ENCODE results near the gene ADAMTS17.

ADAMTS17 gene

DNA sequence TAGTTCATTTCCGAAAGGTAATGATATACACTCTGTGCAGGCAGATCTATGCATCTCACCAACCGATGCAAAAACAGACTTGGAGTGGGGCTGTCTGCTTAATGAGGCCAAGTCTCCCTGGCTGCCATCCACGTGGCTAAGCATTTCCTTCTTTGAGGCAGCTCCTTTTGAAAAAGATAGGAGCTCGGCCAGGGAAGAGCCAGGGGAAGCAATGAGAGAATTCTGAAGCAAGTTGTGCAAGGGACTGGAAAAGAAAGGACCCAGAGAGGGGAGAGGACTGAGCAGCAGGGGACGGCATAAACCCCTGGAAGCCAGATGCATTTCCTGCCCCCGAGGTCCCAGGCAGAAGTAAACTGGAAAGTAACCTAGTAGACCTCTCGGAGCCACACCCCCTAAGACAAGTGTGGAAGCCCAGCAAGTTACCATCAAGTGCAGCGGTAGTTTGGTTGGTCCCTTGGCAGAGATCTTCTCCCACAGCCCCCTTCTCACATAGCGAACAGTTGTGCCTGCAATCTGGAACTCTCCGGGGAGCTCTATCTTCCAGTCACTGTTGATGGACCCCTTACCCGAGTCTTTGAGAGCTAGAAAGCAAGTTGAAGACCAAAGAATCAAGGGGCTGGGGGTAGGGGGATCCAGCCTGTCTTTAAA is 288.2 kb downstream of the ADAMTS17 start:
- TF ChIP-seq, protein P1, sequence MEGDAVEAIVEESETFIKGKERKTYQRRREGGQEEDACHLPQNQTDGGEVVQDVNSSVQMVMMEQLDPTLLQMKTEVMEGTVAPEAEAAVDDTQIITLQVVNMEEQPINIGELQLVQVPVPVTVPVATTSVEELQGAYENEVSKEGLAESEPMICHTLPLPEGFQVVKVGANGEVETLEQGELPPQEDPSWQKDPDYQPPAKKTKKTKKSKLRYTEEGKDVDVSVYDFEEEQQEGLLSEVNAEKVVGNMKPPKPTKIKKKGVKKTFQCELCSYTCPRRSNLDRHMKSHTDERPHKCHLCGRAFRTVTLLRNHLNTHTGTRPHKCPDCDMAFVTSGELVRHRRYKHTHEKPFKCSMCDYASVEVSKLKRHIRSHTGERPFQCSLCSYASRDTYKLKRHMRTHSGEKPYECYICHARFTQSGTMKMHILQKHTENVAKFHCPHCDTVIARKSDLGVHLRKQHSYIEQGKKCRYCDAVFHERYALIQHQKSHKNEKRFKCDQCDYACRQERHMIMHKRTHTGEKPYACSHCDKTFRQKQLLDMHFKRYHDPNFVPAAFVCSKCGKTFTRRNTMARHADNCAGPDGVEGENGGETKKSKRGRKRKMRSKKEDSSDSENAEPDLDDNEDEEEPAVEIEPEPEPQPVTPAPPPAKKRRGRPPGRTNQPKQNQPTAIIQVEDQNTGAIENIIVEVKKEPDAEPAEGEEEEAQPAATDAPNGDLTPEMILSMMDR (IDR thresholded peaks at IDR 0.05) = no peak
- H3K27ac ChIP-seq = no peak overlapping the region
- peak; percentile 38 for DNase-seq (ENCODE audit: low spot score)
- H3K4me3 ChIP-seq = no peak overlapping the region

DNA sequence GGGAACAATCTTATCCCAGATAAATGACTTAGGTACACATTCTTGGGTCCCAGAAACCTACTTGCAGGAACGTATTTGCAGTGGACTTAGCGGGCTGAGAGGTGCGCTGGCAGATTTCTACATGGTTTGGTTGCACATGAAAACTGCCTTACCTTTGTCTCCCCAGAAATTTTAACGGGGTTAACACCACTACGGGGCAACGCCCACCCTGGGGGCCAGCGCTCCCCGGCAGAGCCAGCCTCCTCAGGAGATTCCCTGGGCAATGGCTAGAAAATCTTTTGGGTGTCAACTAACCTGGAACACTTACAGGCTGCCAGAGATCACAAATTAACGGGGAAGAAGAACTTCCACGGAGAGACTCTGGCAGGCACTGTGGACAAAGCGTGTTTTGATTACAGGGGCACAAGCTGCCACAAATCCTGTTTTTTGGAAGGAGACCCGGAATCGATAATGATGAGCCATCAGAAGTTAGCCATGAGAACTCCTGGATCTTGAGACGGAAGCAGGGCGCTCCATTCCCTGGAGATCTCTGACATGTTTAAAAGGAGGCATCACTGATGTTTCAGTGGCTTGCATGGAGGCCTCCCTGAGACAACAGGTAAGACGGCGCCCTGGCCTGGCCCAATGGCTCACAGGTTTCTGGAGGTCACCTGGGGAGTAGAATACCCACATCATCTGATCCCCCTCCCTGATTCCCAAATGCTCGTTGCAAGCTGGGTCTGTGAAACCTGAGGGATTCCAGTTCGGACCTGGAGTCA is 288.9 kb downstream of the ADAMTS17 start:
- peak; percentile 40 for DNase-seq (ENCODE audit: low spot score)
- no peak overlapping the region for H3K27ac ChIP-seq
- H3K4me3 ChIP-seq = no peak overlapping the region
- TF ChIP-seq, protein P1 (IDR thresholded peaks at IDR 0.05) = no peak

DNA sequence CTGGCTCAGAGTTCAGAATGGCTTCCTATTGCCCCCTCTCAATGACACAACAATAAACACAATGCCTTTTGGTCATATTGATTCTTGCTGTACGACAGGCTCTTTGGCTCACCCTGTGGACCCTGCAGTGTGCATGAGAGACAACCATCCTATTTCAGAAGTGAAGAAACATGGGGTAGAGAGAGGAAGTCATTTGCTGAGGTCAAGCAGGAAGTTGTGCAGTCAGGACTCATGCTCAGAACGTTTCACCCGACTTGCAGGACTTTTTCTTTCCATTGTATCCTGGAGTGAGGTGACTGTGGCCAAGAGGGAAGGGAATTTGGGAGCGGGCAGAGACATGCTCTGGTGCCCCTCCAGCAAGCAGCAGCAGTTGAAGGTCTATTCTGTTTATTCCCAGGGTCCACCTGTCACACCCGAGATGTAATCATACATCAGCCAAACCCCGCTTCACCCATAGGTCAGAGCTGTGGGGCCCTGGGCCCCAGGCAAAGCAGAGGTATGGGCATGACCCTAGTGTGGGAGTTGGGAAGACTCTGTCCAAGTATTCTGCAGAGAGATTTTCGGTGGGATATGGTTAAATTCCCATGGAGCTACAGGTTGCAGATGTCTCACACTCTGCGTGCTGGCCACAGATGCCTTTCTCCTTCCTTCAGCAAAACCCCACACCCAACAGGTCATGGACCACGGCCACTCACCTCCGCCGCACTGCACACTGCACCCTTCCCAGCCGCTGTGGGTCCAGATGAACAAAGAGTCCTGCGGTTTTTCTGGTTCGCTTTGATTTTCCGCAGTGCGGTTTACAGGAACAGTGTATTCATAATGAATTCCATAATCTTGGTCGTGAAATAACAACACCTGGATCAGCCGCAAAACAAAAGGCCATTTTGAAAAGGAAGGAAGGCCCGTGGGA is 290.6 kb downstream of the ADAMTS17 start:
- Histone ChIP-seq H3K4me3 (no peak overlapping the region), H3K27ac (no peak overlapping the region)
- TF ChIP-seq, protein P1 (IDR thresholded peaks at IDR 0.05) = no peak
- peak; percentile 33 for DNase-seq (ENCODE audit: low spot score)

DNA sequence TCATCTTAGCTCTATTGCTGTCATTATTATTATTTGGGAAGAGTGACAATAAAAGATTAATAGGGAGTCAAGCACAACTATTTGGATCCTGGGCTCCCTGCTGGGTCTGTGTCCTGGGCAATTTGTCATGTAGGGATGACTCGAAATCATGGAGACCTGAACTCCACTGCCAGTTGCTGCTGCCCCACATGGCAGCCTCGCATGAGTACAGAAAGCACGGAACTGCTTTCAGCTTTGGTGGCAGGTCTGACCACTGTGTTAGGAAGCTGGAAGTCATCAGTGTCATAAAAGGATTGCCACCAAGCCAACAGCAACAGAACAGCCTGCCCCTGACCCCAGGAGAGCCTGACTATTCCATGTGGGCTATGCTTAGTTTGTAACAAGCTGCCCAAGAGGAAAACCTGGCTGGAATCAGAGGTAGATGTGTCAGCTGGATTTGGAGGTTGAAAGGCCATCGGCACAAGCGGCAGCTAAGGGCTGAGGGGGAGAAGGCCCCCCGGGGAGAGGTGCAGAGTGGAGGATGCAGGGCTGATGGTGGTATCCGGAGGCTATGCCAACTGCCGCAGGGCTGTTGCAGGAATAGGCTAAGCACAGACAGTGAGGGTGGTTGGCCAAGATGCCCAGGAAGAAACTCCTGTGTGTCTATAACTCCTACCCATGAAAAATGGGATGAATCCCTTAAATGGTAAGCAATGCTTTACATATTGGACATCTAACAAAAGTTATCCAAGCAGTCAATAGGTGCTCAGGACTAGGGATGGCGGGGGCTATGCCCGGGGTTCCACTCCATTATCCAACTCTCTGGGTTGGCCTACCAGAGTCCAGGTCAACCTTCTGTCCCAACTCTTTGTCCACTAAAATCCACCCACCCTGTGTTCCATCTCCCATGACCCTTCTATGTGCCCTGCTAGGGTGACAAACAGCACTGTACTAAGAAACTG is 291.6 kb downstream of the ADAMTS17 start:
- DNase-seq (ENCODE audit: low spot score) = peak; percentile 33
- TF ChIP-seq, protein P1 (IDR thresholded peaks at IDR 0.05) = no peak
- Histone ChIP-seq H3K4me3 (no peak overlapping the region), H3K27ac (no peak overlapping the region)

DNA sequence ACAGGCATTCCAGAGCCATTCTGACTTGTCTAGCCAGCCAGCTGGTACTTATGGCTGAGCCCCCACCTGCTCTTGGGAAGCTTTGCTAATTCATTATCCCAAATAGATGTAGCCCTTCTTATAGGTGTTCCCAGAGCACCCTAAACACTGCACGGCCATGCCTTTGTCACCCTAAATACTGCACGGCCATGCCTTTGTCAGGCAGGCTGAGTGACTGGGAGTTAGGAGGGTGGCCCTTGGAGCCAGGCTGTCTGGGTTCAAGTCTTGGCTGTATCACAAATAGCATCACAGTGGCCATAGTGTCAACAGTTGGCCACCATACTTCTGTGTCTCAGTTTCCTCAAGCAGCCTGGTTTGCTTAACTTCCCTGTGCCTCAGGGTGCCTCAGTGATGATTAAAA is 292.3 kb downstream of the ADAMTS17 start:
- Histone ChIP-seq H3K4me3 (no peak overlapping the region), H3K27ac (no peak overlapping the region)
- TF ChIP-seq, protein P1 (IDR thresholded peaks at IDR 0.05) = no peak
- peak; percentile 28 for DNase-seq (ENCODE audit: low spot score)

DNA sequence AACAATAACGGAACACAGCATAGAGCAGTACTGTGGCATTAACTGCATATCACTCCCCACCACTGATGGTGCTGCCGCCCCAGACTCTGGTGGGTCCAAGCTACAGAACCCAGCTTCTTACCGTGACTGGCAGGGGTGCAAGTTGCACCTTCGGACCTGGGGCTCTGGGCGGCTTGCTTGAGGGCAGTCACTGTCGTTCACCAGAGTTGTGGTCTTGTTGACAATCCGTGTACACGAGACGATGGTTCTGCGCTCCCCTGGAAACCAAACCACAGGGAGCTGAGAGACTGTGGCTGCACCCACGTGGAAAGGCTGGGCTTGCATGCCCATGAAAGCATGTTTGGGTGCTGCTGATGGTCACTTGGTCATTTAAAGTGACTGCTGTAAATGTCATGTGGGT is 293.0 kb downstream of the ADAMTS17 start:
- TF ChIP-seq, protein P1 (IDR thresholded peaks at IDR 0.05) = no peak
- H3K27ac ChIP-seq = no peak overlapping the region
- peak; percentile 54 for DNase-seq (ENCODE audit: low spot score)

More for the DNA sequence above, 293.0 kb downstream of the ADAMTS17 start:
- H3K4me3 ChIP-seq = no peak overlapping the region
